Mesothelial cell of epicardium (in vitro differentiated cells): Measurements from ENCODE around the gene ACY1. TPM values are rescaled to one million over a fixed set of nuclear protein-coding genes. Genes with fewer than 3 reads are reported as not detected.

ENCODE experiments used
- DNase-seq, 2 experiments: peaks; one replicate each; pipeline ENCODE4 v3.0.0; 2021; ENCODE audit warnings: low spot score in 2 of 2; ENCODE audit not compliant: unreplicated experiment in 2 of 2
- H3K27ac Mint-ChIP-seq: 2 replicates; pipeline ENCODE4 v1.8.0; 2021; ENCODE audit warnings: mixed read lengths
- H3K27me3 Mint-ChIP-seq: 2 replicates; pipeline ENCODE4 v1.8.0; 2021; ENCODE audit warnings: low read depth, mixed read lengths
- H3K36me3 Mint-ChIP-seq: 2 replicates; pipeline ENCODE4 v1.8.0; 2021; ENCODE audit warnings: mixed read lengths
- H3K4me1 Mint-ChIP-seq: 2 replicates; pipeline ENCODE4 v1.8.0; 2021; ENCODE audit warnings: mixed read lengths
- H3K4me3 Mint-ChIP-seq: 2 replicates; pipeline ENCODE4 v1.8.0; 2021; ENCODE audit warnings: mild to moderate bottlenecking, moderate library complexity, mixed read lengths
- H3K9me3 Mint-ChIP-seq: 2 replicates; pipeline ENCODE4 v1.8.0; 2021; ENCODE audit warnings: mixed read lengths
- total RNA-seq: library from RNA; stranded (reverse); gene quantifications from 3 replicates; pipeline ENCODE4 v1.2.1, GENCODE V29; 2021
- TF ChIP-seq, protein P1 (sequence below): fragments of 200-600 bp; sonication (generic); IDR thresholded peaks from one replicate; pipeline ENCODE4 v1.5.0; 2021; ENCODE audit warnings: antibody characterized with exemption; ENCODE audit not compliant: unreplicated experiment

Gene ACY1
- total RNA-seq, 1 donor from 2014 or later: 47.8 TPM

DNA sequence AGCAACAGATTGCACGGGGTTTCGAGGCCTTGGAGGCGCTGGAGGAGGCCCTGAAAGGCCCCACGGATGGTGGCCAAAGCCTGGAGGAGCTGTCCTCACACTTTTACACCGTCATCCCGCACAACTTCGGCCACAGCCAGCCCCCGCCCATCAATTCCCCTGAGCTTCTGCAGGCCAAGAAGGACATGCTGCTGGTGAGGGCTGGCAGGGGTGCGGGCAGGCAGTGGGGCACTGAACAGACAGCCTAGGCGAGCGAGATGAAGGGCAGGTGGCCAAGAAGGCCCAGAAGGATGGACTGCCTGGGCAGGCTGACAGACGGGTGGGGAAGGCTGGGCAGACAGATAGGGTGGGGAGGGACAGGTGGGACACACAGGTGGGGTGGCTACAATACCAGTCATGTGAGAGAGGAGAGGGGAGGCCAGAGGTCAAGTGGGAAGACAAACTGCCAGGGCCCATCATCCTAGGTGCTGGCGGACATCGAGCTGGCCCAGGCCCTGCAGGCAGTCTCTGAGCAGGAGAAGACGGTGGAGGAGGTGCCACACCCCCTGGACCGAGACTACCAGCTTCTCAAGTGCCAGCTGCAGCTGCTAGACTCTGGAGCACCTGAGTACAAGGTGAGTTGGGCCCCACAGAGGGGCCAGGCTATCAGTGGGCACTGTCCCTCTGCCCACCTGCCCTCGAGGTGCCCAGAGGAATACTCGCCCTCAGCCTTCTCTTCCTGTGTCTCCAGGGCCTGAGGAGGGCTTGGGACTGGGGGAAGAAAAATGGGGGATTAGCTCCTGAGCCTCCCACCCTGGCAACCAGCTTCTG is 38.1 kb upstream of the ACY1 start:
- H3K36me3 Mint-ChIP-seq: no peaks in the 10 kb centered on the region
- H3K27ac Mint-ChIP-seq: no peak overlapping the region
- no peak overlapping the region for H3K4me3 Mint-ChIP-seq
- peaks cover 21% of the 10 kb centered on the region for H3K4me1 Mint-ChIP-seq
- DNase-seq: no peak
- H3K9me3 Mint-ChIP-seq: no peaks in the 10 kb centered on the region
- no peaks in the 10 kb centered on the region for H3K27me3 Mint-ChIP-seq
- TF ChIP-seq, protein P1, sequence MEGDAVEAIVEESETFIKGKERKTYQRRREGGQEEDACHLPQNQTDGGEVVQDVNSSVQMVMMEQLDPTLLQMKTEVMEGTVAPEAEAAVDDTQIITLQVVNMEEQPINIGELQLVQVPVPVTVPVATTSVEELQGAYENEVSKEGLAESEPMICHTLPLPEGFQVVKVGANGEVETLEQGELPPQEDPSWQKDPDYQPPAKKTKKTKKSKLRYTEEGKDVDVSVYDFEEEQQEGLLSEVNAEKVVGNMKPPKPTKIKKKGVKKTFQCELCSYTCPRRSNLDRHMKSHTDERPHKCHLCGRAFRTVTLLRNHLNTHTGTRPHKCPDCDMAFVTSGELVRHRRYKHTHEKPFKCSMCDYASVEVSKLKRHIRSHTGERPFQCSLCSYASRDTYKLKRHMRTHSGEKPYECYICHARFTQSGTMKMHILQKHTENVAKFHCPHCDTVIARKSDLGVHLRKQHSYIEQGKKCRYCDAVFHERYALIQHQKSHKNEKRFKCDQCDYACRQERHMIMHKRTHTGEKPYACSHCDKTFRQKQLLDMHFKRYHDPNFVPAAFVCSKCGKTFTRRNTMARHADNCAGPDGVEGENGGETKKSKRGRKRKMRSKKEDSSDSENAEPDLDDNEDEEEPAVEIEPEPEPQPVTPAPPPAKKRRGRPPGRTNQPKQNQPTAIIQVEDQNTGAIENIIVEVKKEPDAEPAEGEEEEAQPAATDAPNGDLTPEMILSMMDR: no peak

DNA sequence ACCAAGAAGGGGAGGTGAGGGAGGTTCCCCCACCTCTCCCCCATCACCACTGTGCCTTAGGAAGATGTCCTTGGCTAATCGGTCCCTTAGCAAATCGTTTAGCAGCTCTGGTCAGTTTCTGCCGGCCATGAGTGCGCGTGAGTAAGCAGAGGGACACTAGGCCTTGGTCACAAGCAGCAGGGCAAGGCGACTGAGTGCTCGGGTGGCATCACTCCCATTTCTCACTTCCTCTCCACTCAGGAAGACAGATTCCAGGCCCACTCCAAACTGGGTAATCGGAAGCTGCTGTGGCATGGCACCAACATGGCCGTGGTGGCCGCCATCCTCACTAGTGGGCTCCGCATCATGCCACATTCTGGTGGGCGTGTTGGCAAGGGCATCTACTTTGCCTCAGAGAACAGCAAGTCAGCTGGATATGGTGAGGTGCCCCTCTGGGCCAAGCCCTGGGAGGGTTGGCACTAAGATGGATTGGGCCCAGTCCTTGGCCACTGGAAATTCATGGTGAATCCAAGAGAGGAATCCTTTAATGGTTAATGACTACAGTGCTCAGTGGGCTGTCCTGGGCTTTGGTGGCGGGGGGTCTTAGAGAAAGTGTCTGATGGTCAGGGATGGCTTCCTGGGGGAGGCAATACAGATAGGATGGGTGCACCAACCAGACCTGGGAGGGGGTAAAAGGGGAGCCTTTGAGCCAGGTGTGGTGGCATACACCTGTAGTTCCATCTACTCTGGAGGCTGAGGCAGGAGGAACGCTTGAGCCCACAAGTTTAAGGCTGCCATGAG is 37.2 kb upstream of the ACY1 start:
- Mint-ChIP-seq H3K4me1 (peaks cover 12% of the 10 kb centered on the region), H3K27ac (no peak overlapping the region), H3K36me3 (no peaks in the 10 kb centered on the region), H3K27me3 (peaks cover 5% of the 10 kb centered on the region), H3K4me3 (no peak overlapping the region), H3K9me3 (no peaks in the 10 kb centered on the region)
- no peak for DNase-seq
- TF ChIP-seq, protein P1: no peak

DNA sequence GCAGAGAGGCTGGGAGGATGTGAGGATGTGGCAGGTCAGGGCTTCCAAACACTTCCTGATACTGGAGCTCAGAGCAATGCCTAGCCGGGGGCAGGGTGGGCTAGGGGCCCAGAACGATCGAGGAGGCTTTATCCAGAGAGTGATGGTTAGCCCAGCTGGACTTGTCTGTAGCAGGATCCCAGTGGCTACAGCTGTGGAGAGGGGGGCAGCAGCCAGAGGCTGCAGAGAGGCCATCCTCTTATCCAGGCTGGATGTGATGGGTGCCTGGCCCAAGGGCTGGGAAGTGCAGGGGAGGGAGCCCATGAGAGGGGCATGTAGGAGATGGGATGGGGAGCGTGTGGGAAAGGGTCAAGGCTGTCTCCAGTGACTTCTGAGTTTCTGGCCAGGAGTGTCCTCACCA is 36.5 kb upstream of the ACY1 start:
- Mint-ChIP-seq H3K27ac (no peak overlapping the region), H3K4me1 (peaks cover 10% of the 10 kb centered on the region), H3K9me3 (no peaks in the 10 kb centered on the region), H3K4me3 (no peak overlapping the region), H3K27me3 (peaks cover 11% of the 10 kb centered on the region), H3K36me3 (no peaks in the 10 kb centered on the region)
- DNase-seq: no peak
- TF ChIP-seq, protein P1: no peak

DNA sequence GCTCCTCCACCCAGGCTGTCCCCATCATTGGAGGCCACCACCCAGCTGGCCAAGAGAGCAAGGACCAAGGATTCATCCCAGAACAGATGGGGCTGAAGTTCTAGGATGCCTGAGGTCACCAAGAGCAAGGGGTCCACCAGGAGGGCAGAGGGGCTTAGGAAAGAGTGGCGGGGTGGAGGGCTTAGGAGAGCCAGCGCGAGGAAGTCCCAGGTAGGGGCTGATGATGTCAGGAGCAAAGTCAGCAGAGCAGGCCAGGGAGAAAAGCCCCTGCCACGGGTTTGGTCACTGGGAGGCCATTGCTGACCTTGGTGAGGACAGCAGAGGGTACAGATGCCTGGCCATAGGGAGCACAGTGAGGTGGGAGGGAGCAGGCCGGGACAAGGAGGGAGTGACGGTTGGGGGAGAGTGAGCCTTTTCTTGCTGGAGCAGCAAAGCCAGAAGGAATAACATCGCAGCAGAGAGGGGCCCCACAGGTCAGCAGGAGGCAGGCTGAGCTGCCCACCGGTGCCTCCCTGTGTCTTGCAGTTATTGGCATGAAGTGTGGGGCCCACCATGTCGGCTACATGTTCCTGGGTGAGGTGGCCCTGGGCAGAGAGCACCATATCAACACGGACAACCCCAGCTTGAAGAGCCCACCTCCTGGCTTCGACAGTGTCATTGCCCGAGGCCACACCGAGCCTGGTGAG is 36.0 kb upstream of the ACY1 start:
- no peaks in the 10 kb centered on the region for H3K36me3 Mint-ChIP-seq
- peaks cover 16% of the 10 kb centered on the region for H3K27me3 Mint-ChIP-seq
- H3K4me3 Mint-ChIP-seq: no peak overlapping the region
- H3K27ac Mint-ChIP-seq: no peak overlapping the region
- TF ChIP-seq, protein P1: no peak
- H3K9me3 Mint-ChIP-seq: no peaks in the 10 kb centered on the region
- H3K4me1 Mint-ChIP-seq: peaks cover 8% of the 10 kb centered on the region
- DNase-seq: no peak

DNA sequence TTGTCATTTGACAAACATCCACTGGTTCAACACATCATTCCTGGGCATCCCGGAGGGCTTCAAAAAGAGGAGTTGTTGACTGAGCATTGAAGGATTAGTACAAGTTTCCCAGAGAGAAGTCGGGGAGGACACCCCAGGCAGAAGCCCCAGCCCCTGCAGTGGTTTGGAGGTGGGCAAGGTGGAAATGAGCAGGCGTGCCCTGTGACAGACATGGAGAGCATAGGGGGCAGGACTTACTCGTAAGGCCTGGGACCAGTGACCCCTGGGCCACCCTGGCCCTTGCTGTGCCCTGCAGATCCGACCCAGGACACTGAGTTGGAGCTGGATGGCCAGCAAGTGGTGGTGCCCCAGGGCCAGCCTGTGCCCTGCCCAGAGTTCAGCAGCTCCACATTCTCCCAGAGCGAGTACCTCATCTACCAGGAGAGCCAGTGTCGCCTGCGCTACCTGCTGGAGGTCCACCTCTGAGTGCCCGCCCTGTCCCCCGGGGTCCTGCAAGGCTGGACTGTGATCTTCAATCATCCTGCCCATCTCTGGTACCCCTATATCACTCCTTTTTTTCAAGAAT is 35.2 kb upstream of the ACY1 start:
- DNase-seq: no peak
- H3K36me3 Mint-ChIP-seq: no peaks in the 10 kb centered on the region
- TF ChIP-seq, protein P1: no peak
- no peak overlapping the region for H3K4me3 Mint-ChIP-seq
- H3K27me3 Mint-ChIP-seq: peaks cover 20% of the 10 kb centered on the region
- H3K27ac Mint-ChIP-seq: no peak overlapping the region
- no peaks in the 10 kb centered on the region for H3K9me3 Mint-ChIP-seq
- H3K4me1 Mint-ChIP-seq: peaks cover under 1% of the 10 kb centered on the region
